SK-N-SH (cell line): ENCODE data around the gene B4GALT1. TPM values are rescaled to one million over a fixed set of nuclear protein-coding genes. Genes with fewer than 3 reads are reported as not detected.
A peak's percentile ranks its signal among the peaks of the same experiment; 100 is the strongest.

ENCODE experiments used
- CTCF ChIA-PET: fragments of 300-600, 350-600 bp; formaldehyde crosslinking; extraction: SDS; loops from one replicate; lab custom pipeline; 2021; lab: Yijun Ruan, JAX
- POLR2A ChIA-PET: fragments of 350-600 bp; sonication (Branson Sonifier 250); formaldehyde crosslinking; extraction: SDS; loops from one replicate; lab custom pipeline; 2020; ENCODE audit warnings: antibody characterized with exemption, inconsistent platforms; lab: Yijun Ruan, JAX
- DNase-seq: peaks from one replicate; pipeline ENCODE4 v3.0.0; 2012
- H2AFZ ChIP-seq: fragments of 200-600 bp; sonication (generic); 2 replicates; pipeline ENCODE4 v1.8.1; 2016; ENCODE audit warnings: antibody characterized with exemption, mild to moderate bottlenecking, low read depth
- H3F3A ChIP-seq: fragments of 200-600 bp; sonication (generic); replicated peaks from 2 replicates; pipeline ENCODE3; 2016; ENCODE audit warnings: antibody characterized with exemption, mild to moderate bottlenecking; ENCODE audit not compliant: insufficient read depth
- H3K27ac ChIP-seq, 2 experiments: fragments of 200-500 bp in 1 of 2; fragments of 200-600 bp in 1 of 2; sonication (Bioruptor generic) in 1 of 2; sonication (generic), shearing (Covaris generic) in 1 of 2; 2 replicates each; pipeline versions ENCODE4 v1.5.1 to v1.6.1; 2014 to 2016; ENCODE audit warnings: low read depth in 2 of 2, inconsistent platforms in 1 of 2, low read length in 1 of 2, mild to moderate bottlenecking in 1 of 2, mixed read lengths in 1 of 2
- H3K27me3 ChIP-seq: fragments of 200-600 bp; sonication (generic), shearing (Covaris generic); 2 replicates; pipeline ENCODE4 v1.6.1; 2016; ENCODE audit warnings: mixed run types; ENCODE audit not compliant: insufficient read depth
- H3K36me3 ChIP-seq, 2 experiments: fragments of 200-500 bp in 1 of 2; fragments of 200-600 bp in 1 of 2; sonication (Bioruptor generic) in 1 of 2; sonication (generic) in 1 of 2; replicated peaks in 1 of 2; 2 replicates each; pipeline versions ENCODE3 to v1.5.1; 2014 to 2016; ENCODE audit warnings: low read length in 1 of 2, mild to moderate bottlenecking in 1 of 2; ENCODE audit not compliant: insufficient read depth in 2 of 2, control insufficient read depth in 1 of 2
- H3K4me1 ChIP-seq, 2 experiments: fragments of 200-500 bp in 1 of 2; fragments of 200-600 bp in 1 of 2; sonication (Bioruptor generic) in 1 of 2; sonication (generic), shearing (Covaris generic) in 1 of 2; 2 replicates each; pipeline versions ENCODE4 v1.5.1 to v1.6.1; 2014 to 2016; ENCODE audit warnings: low read depth in 1 of 2, low read length in 1 of 2, mixed run types in 1 of 2; ENCODE audit not compliant: insufficient read depth in 2 of 2, control insufficient read depth in 1 of 2
- H3K4me2 ChIP-seq: fragments of 200-600 bp; sonication (generic), shearing (Covaris generic); 2 replicates; pipeline ENCODE4 v1.6.1; 2017; ENCODE audit warnings: mixed run types
- H3K4me3 ChIP-seq, 2 experiments: fragments of 200-500 bp in 1 of 2; fragments of 200-600 bp in 1 of 2; sonication (Bioruptor generic) in 1 of 2; sonication (generic), shearing (Covaris generic) in 1 of 2; 2 replicates each; pipeline versions ENCODE4 v1.5.1 to v1.8.1; 2014 to 2016; ENCODE audit warnings: low read depth in 2 of 2, inconsistent platforms in 1 of 2, low read length in 1 of 2, mild to moderate bottlenecking in 1 of 2, mixed read lengths in 1 of 2, moderate library complexity in 1 of 2
- H3K79me2 ChIP-seq: fragments of 200-600 bp; sonication (generic); 2 replicates; pipeline ENCODE4 v1.8.1; 2017; ENCODE audit warnings: mild to moderate bottlenecking; ENCODE audit not compliant: insufficient read depth
- H3K9ac ChIP-seq: fragments of 200-600 bp; sonication (generic); 2 replicates; pipeline ENCODE4 v1.6.1; 2017; ENCODE audit warnings: mixed run types
- H3K9me2 ChIP-seq: fragments of 200-600 bp; sonication (generic); 2 replicates; pipeline ENCODE4 v1.6.1; 2017; ENCODE audit warnings: mixed run types
- H3K9me3 ChIP-seq: fragments of 200-600 bp; sonication (generic); 2 replicates; pipeline ENCODE4 v1.6.1; 2017; ENCODE audit warnings: mixed run types, mild to moderate bottlenecking, moderate library complexity
- H4K20me1 ChIP-seq: fragments of 200-600 bp; sonication (generic); 2 replicates; pipeline ENCODE4 v1.6.1; 2017; ENCODE audit warnings: mild to moderate bottlenecking, mixed run types; ENCODE audit not compliant: insufficient read depth
- CHD2 ChIP-seq: fragments of 150-350 bp; IDR thresholded peaks from 2 replicates; pipeline ENCODE4 v1.6.1; 2018; ENCODE audit warnings: low read length; ENCODE audit not compliant: partially characterized antibody
- EP300 ChIP-seq, 2 experiments: IDR thresholded peaks; 2 replicates each; pipeline versions ENCODE4 v1.4.0 to v1.6.1; 2012; ENCODE audit warnings: borderline replicate concordance in 1 of 2, low read depth in 1 of 2, low read length in 1 of 2
- GABPA ChIP-seq: IDR thresholded peaks from 2 replicates; pipeline ENCODE4 v1.4.0; 2012; ENCODE audit warnings: low read depth, mild to moderate bottlenecking
- GATA2 ChIP-seq: sonication (generic); formaldehyde crosslinking; IDR thresholded peaks from 2 replicates; pipeline ENCODE4 v1.5.0; 2020; ENCODE audit warnings: mild to moderate bottlenecking, missing genetic modification reagents
- MAX ChIP-seq: IDR thresholded peaks from 2 replicates; pipeline ENCODE4 v1.4.0; 2012; ENCODE audit warnings: low read depth
- MEF2A ChIP-seq: IDR thresholded peaks from 2 replicates; pipeline ENCODE4 v1.4.0; 2012; ENCODE audit warnings: low read depth, borderline replicate concordance
- MXI1 ChIP-seq: IDR thresholded peaks from 2 replicates; pipeline ENCODE4 v1.6.1; 2012; ENCODE audit warnings: mild to moderate bottlenecking, low read depth, low read length, improper control_type of control experiment
- NFIC ChIP-seq: IDR thresholded peaks from 2 replicates; pipeline ENCODE4 v1.4.0; 2012; ENCODE audit warnings: borderline replicate concordance
- NRF1 ChIP-seq: IDR thresholded peaks from 2 replicates; pipeline ENCODE4 v1.6.1; 2012; ENCODE audit warnings: low read depth, mild to moderate bottlenecking, low read length
- PBX3 ChIP-seq: IDR thresholded peaks from 2 replicates; pipeline ENCODE4; 2012
- RCOR1 ChIP-seq: fragments of 150-350 bp; IDR thresholded peaks from 2 replicates; pipeline ENCODE4 v1.6.1; 2017; ENCODE audit warnings: antibody characterized with exemption, low read length
- REST ChIP-seq: IDR thresholded peaks from 2 replicates; pipeline ENCODE4 v1.6.1; 2012; ENCODE audit warnings: mild to moderate bottlenecking, low read depth, low read length, moderate library complexity
- RFX5 ChIP-seq: IDR thresholded peaks from 2 replicates; pipeline ENCODE4 v1.6.1; 2012; ENCODE audit warnings: mild to moderate bottlenecking, improper control_type of control experiment, low read length
- RXRA ChIP-seq: IDR thresholded peaks from 2 replicates; pipeline ENCODE4 v1.4.0; 2012; ENCODE audit warnings: low read depth, mild to moderate bottlenecking, borderline replicate concordance
- SIN3A ChIP-seq: IDR thresholded peaks from 2 replicates; pipeline ENCODE4 v1.6.1; 2012; ENCODE audit warnings: low read depth, mild to moderate bottlenecking, low read length, moderate library complexity, borderline replicate concordance
- TAF1 ChIP-seq: IDR thresholded peaks from 2 replicates; pipeline ENCODE4 v1.6.1; 2012; ENCODE audit warnings: low read depth, mild to moderate bottlenecking, low read length, moderate library complexity, borderline replicate concordance
- TEAD4 ChIP-seq: IDR thresholded peaks from 2 replicates; pipeline ENCODE4 v1.4.0; 2012; ENCODE audit warnings: mild to moderate bottlenecking, borderline replicate concordance; ENCODE audit not compliant: insufficient read depth
- USF1 ChIP-seq: IDR thresholded peaks from 2 replicates; pipeline ENCODE4 v1.4.0; 2012; ENCODE audit warnings: low read depth, borderline replicate concordance
- USF2 ChIP-seq: fragments of 150-350 bp; IDR thresholded peaks from 2 replicates; pipeline ENCODE4 v1.6.1; 2017; ENCODE audit warnings: antibody characterized with exemption, low read length, low read depth, borderline replicate concordance
- YY1 ChIP-seq: IDR thresholded peaks from 2 replicates; pipeline ENCODE4 v1.4.0; 2012; ENCODE audit warnings: low read depth, mild to moderate bottlenecking
- ZBTB33 ChIP-seq: IDR thresholded peaks from 2 replicates; pipeline ENCODE4 v1.4.0; 2012; ENCODE audit warnings: low read depth, borderline replicate concordance
- WGBS: methylation state at CpG from one replicate; pipeline ENCODE4 v1.1.6; 2017; ENCODE audit warnings: low lambda C conversion rate; 5-methylcytosine and 5-hydroxymethylcytosine counted together
- polyA plus RNA-seq, 3 experiments: library from polyadenylated mRNA; depleted of rRNA; stranded (reverse); fragments of >200 nt; gene quantifications; 2 replicates each; pipeline ENCODE4 v1.2.3, GENCODE V29; 2012

The B4GALT1 gene
- polyA plus RNA-seq, 1 of the 3 experiments (the other 2 are of a cell fraction): 36.2 TPM

GRCh38 chr9:33076046-33077004 is 90.8 kb downstream of the B4GALT1 start, which contains the start of gene SMU1 (continued):
- no peak for TF ChIP-seq REST
- no peak for TF ChIP-seq USF2
- TF ChIP-seq NFIC: no peak
- TF ChIP-seq RFX5: no peak
- no peak for TF ChIP-seq NRF1
- TF ChIP-seq EP300 (IDR thresholded peaks at IDR 0.05; ENCODE audit: borderline replicate concordance in 1 of 2, low read depth in 1 of 2, low read length in 1 of 2): no peak; a peak in 1 of 4 replicates
- peak; percentile 73 for TF ChIP-seq TAF1
- peak; percentile 85 for TF ChIP-seq MAX
- peak; percentile 98 for TF ChIP-seq GABPA
- 0 out of 2 replicates have a peak, but pooled peaks have one; percentile 48 for TF ChIP-seq YY1
- TF ChIP-seq, all 33 proteins: peak for 11

- Histone ChIP-seq H3K9me2 (no peaks in the 10 kb centered on the region), H3K36me3 (peaks cover 70 to 73% of the 10 kb centered on the region in 2 experiments), H3K79me2 (peaks cover 54% of the 10 kb centered on the region), H3K9ac (no peak overlapping the region), H3K4me1 (no peaks in the 10 kb centered on the region), H3K4me2 (no peak overlapping the region), H3K4me3 (no peak overlapping the region), H4K20me1 (0 out of 2 replicates have a peak, but pooled peaks cover 8% of the 10 kb centered on the region), H3K9me3 (no peaks in the 10 kb centered on the region), H3F3A (peaks cover 17% of the 10 kb centered on the region), H3K27me3 (no peaks in the 10 kb centered on the region), H2AFZ (no peak overlapping the region), H3K27ac (no peak overlapping the region)
- ChIA-PET CTCF (no interaction called here), POLR2A (no interaction called here)
- no peak for DNase-seq
- 100% methylated on average over 1 of the region's 1 CpG for WGBS
- TF ChIP-seq ZBTB33 (no peak), SIN3A (no peak), RCOR1 (no peak), CHD2 (no peak), GATA2 (CRISPR knock-in tag) (no peak), NFIC (no peak), GABPA (no peak), RXRA (no peak), TEAD4 (no peak), PBX3 (no peak), MXI1 (no peak), MEF2A (no peak), USF1 (no peak)
Observed at GRCh38 chr9:33068991-33069390, 98.1 kb downstream of the B4GALT1 start.
